ENCODE data around the gene SPANXD. TPM values are rescaled to one million over a fixed set of nuclear protein-coding genes. Genes with fewer than 3 reads are reported as not detected.

Gene SPANXD
- total RNA-seq, 1 donor from 2014 or later: not detected

- DNase-seq (ENCODE audit: low read depth): no peak
- TF ChIP-seq CTCF (conservative IDR thresholded peaks at IDR 0.05; ENCODE audit: low read depth, low read length): no peak
- no peak overlapping the region for H3K4me3 ChIP-seq (ENCODE audit: low read depth, low read length)
These were observed 2.5 kb upstream of the SPANXD start for GRCh38 chrX:141701072-141701471.

GRCh38 chrX:141673946-141674345, 24.6 kb downstream of the SPANXD start:
- no peak for DNase-seq (ENCODE audit: low read depth)
- no peak for TF ChIP-seq CTCF (conservative IDR thresholded peaks at IDR 0.05; ENCODE audit: low read depth, low read length)
- no peak overlapping the region for H3K4me3 ChIP-seq (ENCODE audit: low read depth, low read length)

- DNase-seq (ENCODE audit: low read depth): no peak
- no peak overlapping the region for H3K4me3 ChIP-seq (ENCODE audit: low read depth, low read length)
- TF ChIP-seq CTCF (conservative IDR thresholded peaks at IDR 0.05; ENCODE audit: low read depth, low read length): no peak
These were observed 28.9 kb downstream of the SPANXD start for GRCh38 chrX:141669689-141670088.

- no peak for DNase-seq (ENCODE audit: low read depth)
- no peak for TF ChIP-seq CTCF (conservative IDR thresholded peaks at IDR 0.05; ENCODE audit: low read depth, low read length)
- no peak overlapping the region for H3K4me3 ChIP-seq (ENCODE audit: low read depth, low read length)
These were observed 30.2 kb downstream of the SPANXD start for GRCh38 chrX:141668371-141668770.

GRCh38 chrX:141662781-141663180, 35.8 kb downstream of the SPANXD start:
- no peak for DNase-seq (ENCODE audit: low read depth)
- H3K4me3 ChIP-seq (ENCODE audit: low read depth, low read length): no peak overlapping the region
- TF ChIP-seq CTCF (conservative IDR thresholded peaks at IDR 0.05; ENCODE audit: low read depth, low read length): no peak

GRCh38 chrX:141652286-141652685, 46.3 kb downstream of the SPANXD start:
- H3K4me3 ChIP-seq (ENCODE audit: low read depth, low read length): no peak overlapping the region
- DNase-seq (ENCODE audit: low read depth): no peak
- TF ChIP-seq CTCF (conservative IDR thresholded peaks at IDR 0.05; ENCODE audit: low read depth, low read length): no peak

Other genes with a start within 250 kb of the SPANXD start
- gene SPANXA1, start 114.0 kb downstream of the SPANXD start, total RNA-seq: not detected in 2 replicates
- gene SPANXA2, start 109.0 kb downstream of the SPANXD start, total RNA-seq: not detected in 2 replicates
- gene MAGEC3, start 139.6 kb upstream of the SPANXD start, total RNA-seq: not detected in 2 replicates
- not detected in 2 replicates for gene MAGEC1, start 205.2 kb upstream of the SPANXD start, total RNA-seq

Data from epithelial cell of proximal tubule (primary cell).